VCaP (cell line): ENCODE data around the gene LYPD4.

Experiments used
- H3K27ac ChIP-seq: fragments of 450-650 bp; 2 replicates; pipeline ENCODE4 v1.5.1; 2017
- CTCF ChIP-seq: fragments of 450-650 bp; conservative IDR thresholded peaks from 2 replicates; pipeline ENCODE4 v1.5.1; 2017; ENCODE audit warnings: mild to moderate bottlenecking, moderate library complexity

The LYPD4 gene

GRCh38 chr19:41847351-41848105 is 3.0 kb upstream of the LYPD4 start:
- no peak overlapping the region for H3K27ac ChIP-seq
- no peak for TF ChIP-seq CTCF

GRCh38 chr19:41845051-41845590 is 638 bp upstream of the LYPD4 start:
- TF ChIP-seq CTCF: no peak
- H3K27ac ChIP-seq: no peak overlapping the region

- no peak for TF ChIP-seq CTCF
- H3K27ac ChIP-seq: no peak within 1 kb of the TSS
Measured at GRCh38 chr19:41845001-41845050, 343 bp upstream of the LYPD4 start, which contains the start of gene DMRTC2. DMRTC2 (plus strand) TSS chr19:41845042; CDS start chr19:41847429, 2,387 bp downstream.

GRCh38 chr19:41843371-41843770 is 1.1 kb downstream of the LYPD4 start:
- no peak for TF ChIP-seq CTCF
- no peak overlapping the region for H3K27ac ChIP-seq

GRCh38 chr19:41839211-41839610 is 5.3 kb downstream of the LYPD4 start:
- no peak for TF ChIP-seq CTCF
- H3K27ac ChIP-seq: no peak overlapping the region

- H3K27ac ChIP-seq: no peak overlapping the region
- no peak for TF ChIP-seq CTCF
Measured at GRCh38 chr19:41837981-41838708, 6.3 kb downstream of the LYPD4 start.

- H3K27ac ChIP-seq: no peak overlapping the region
- TF ChIP-seq CTCF: peak; percentile 91
Measured at GRCh38 chr19:41821003-41821735, 23.3 kb downstream of the LYPD4 start.
